Endothelial cell of umbilical vein (primary cell): ENCODE results near the gene MACROD2. TPM values are rescaled to one million over a fixed set of nuclear protein-coding genes. Genes with fewer than 3 reads are reported as not detected.

Experiments
- BruUV-seq: library from RNA; stranded (reverse); fragments of 400-500 nt; replicated peaks from 2 replicates; lab custom pipeline; 2021; lab: Mats Ljungman, UMichigan
- CTCF ChIA-PET: fragments of 300-600, 350-600 bp; sonication (Branson Sonifier 250); formaldehyde crosslinking; loops from one replicate; lab custom pipeline; 2021; ENCODE audit warnings: antibody characterized with exemption, inconsistent platforms; lab: Charles Lee
- POLR2A ChIA-PET: fragments of 300-600, 350-600 bp; sonication (Branson Sonifier 250); formaldehyde crosslinking; loops from one replicate; lab custom pipeline; 2021; ENCODE audit warnings: antibody characterized with exemption, inconsistent platforms; lab: Charles Lee
- DNase-seq: peaks from one replicate; pipeline ENCODE4 v3.0.0-alpha.2; 2011; ENCODE audit warnings: low read depth, low spot score
- FAIRE-seq: peaks from 2 replicates; lab custom pipeline; 2011; peaks lifted over from hg19 to GRCh38; lab: Jason Lieb, UNC
- H2AFZ ChIP-seq: 2 replicates; pipeline ENCODE4 v1.6.0; 2012; ENCODE audit warnings: low read depth, low read length, control low read depth, inconsistent platforms
- H3K27ac ChIP-seq: 2 replicates; pipeline ENCODE4 v1.5.1; 2011; ENCODE audit warnings: low read depth, mild to moderate bottlenecking, control low read depth, low read length, moderate library complexity; ENCODE audit not compliant: insufficient read depth
- H3K27me3 ChIP-seq, 2 experiments: 2 replicates each; pipeline versions ENCODE4 v1.6.0 to v1.6.1; 2011; ENCODE audit warnings: low read length in 2 of 2, mixed read lengths in 1 of 2; ENCODE audit not compliant: control insufficient read depth in 2 of 2, insufficient read depth in 2 of 2
- H3K36me3 ChIP-seq, 2 experiments: 2 replicates in 1 of 2; 3 replicates in 1 of 2; pipeline ENCODE4 v1.5.1; 2011; ENCODE audit warnings: low read length in 2 of 2, mild to moderate bottlenecking in 1 of 2, moderate library complexity in 1 of 2; ENCODE audit not compliant: control insufficient read depth in 2 of 2, insufficient read depth in 2 of 2; ENCODE audit errors: extremely low read depth in 1 of 2
- H3K4me1 ChIP-seq: 3 replicates; pipeline ENCODE4 v1.5.1; 2011; ENCODE audit warnings: mild to moderate bottlenecking, low read length; ENCODE audit not compliant: control insufficient read depth, insufficient read depth; ENCODE audit errors: extremely low read depth
- H3K4me2 ChIP-seq: 2 replicates; pipeline ENCODE4 v1.6.1; 2011; ENCODE audit warnings: low read length, control low read depth, mixed read lengths; ENCODE audit not compliant: insufficient read depth
- H3K4me3 ChIP-seq, 3 experiments: fragments of 200-600 bp in 1 of 3; sonication (generic), shearing (Covaris generic) in 1 of 3; replicated peaks in 1 of 3; 2 replicates each; pipeline ENCODE4 v1.5.1; 2011 to 2016; ENCODE audit warnings: control low read depth in 3 of 3, low read length in 3 of 3, mild to moderate bottlenecking in 2 of 3, inconsistent platforms in 1 of 3, low read depth in 1 of 3, moderate library complexity in 1 of 3; ENCODE audit not compliant: insufficient read depth in 1 of 3
- H3K79me2 ChIP-seq: 2 replicates; pipeline ENCODE4 v1.6.0; 2012; ENCODE audit warnings: low read length, inconsistent platforms; ENCODE audit not compliant: control insufficient read depth, insufficient read depth
- H3K9ac ChIP-seq: replicated peaks from 2 replicates; pipeline ENCODE3; 2011; ENCODE audit warnings: low read length, control low read depth; ENCODE audit not compliant: insufficient read depth; ENCODE audit errors: extremely low read depth
- H3K9me1 ChIP-seq: replicated peaks from 3 replicates; pipeline ENCODE4 v1.6.0; 2011; ENCODE audit warnings: mild to moderate bottlenecking, low read length; ENCODE audit not compliant: control insufficient read depth, insufficient read depth; ENCODE audit errors: extremely low read depth
- H3K9me3 ChIP-seq: replicated peaks from 2 replicates; pipeline ENCODE4 v1.5.1; 2012; ENCODE audit warnings: low read length, inconsistent platforms; ENCODE audit not compliant: control insufficient read depth, insufficient read depth
- H4K20me1 ChIP-seq: replicated peaks from 2 replicates; pipeline ENCODE3; 2011; ENCODE audit warnings: mild to moderate bottlenecking, low read length; ENCODE audit not compliant: control insufficient read depth, insufficient read depth; ENCODE audit errors: extremely low read depth
- EZH2 ChIP-seq: IDR thresholded peaks from 2 replicates; pipeline ENCODE4 v1.6.1; 2012; ENCODE audit warnings: borderline replicate concordance, low read depth, mild to moderate bottlenecking, moderate library complexity, low read length, inconsistent platforms; ENCODE audit not compliant: severe bottlenecking
- FOS ChIP-seq: IDR thresholded peaks from 2 replicates; pipeline ENCODE4 v1.6.1; 2011; ENCODE audit warnings: mild to moderate bottlenecking, low read length, moderate library complexity, borderline replicate concordance; ENCODE audit not compliant: insufficient read depth
- GATA2 ChIP-seq: IDR thresholded peaks from 2 replicates; pipeline ENCODE4 v1.7.0; 2011; ENCODE audit warnings: low read depth, mild to moderate bottlenecking, moderate library complexity, mixed read lengths, low read length; ENCODE audit not compliant: insufficient read length, insufficient read depth
- JUN ChIP-seq: IDR thresholded peaks from 2 replicates; pipeline ENCODE4 v1.6.1; 2011; ENCODE audit warnings: borderline replicate concordance, low read depth; ENCODE audit not compliant: insufficient read length, insufficient read depth
- MYC ChIP-seq: IDR thresholded peaks from one replicate; pipeline ENCODE4 v1.6.1; 2011; ENCODE audit warnings: mild to moderate bottlenecking, low read depth, low read length
- POLR2A ChIP-seq: IDR thresholded peaks from 2 replicates; pipeline ENCODE4 v1.6.1; 2012; ENCODE audit warnings: low read depth, mild to moderate bottlenecking, control low read depth, low read length
- POLR2AphosphoS5 ChIP-seq: IDR thresholded peaks from 2 replicates; pipeline ENCODE4 v1.6.1; 2012; ENCODE audit warnings: low read depth, mild to moderate bottlenecking, control low read depth, low read length, moderate library complexity; ENCODE audit not compliant: insufficient read depth
- dilution Hi-C: fragments of 300-500 bp; cut with MboI; formaldehyde crosslinking; loops from one replicate; pipeline ENCODE4 v1.15.0; 2019; ENCODE audit warnings: low sequenced_read_pairs; ENCODE audit not compliant: extremely low pct_ligation_motif_present
- intact Hi-C: fragments of 100-400 bp; cut with micrococcal nuclease; formaldehyde crosslinking; loops from one replicate; pipeline ENCODE4 v1.10.0; 2022
- polyA plus RNA-seq, 4 experiments: library from polyadenylated mRNA; depleted of rRNA in 3 of 4; stranded (reverse) in 3 of 4; unstranded in 1 of 4; fragments of >200 nt; gene quantifications; 2 replicates each; pipeline versions ENCODE4 v1.2.1 to v1.2.3, GENCODE V29; 2011 to 2012; ENCODE audit warnings: missing spikeins in 1 of 4
- total RNA-seq: library from RNA; stranded (reverse); gene quantifications from 2 replicates; pipeline ENCODE4 v1.2.3, GENCODE V29; 2021
- TF ChIP-seq, protein P1 (sequence below), 2 donors: IDR thresholded peaks; 1 replicate in 1 of 2; 2 replicates in 1 of 2; pipeline ENCODE4 v1.5.1; 2011; ENCODE audit warnings: low read length in 2 of 2, mild to moderate bottlenecking in 2 of 2, moderate library complexity in 2 of 2, control low read depth in 1 of 2, inconsistent platforms in 1 of 2, low read depth in 1 of 2; ENCODE audit not compliant: insufficient read depth in 1 of 2; ENCODE audit errors: extremely low read depth in 1 of 2
- TF ChIP-seq, protein P2 (sequence below): IDR thresholded peaks from 2 replicates; pipeline ENCODE4 v1.6.1; 2011; ENCODE audit not compliant: insufficient read depth, insufficient read length

The MACROD2 gene
- total and polyA plus RNA-seq, 2 donors (not counting 3 experiments of a cell fraction or from before 2014, with no cell fraction given): 0.11 to 0.73 TPM

DNA sequence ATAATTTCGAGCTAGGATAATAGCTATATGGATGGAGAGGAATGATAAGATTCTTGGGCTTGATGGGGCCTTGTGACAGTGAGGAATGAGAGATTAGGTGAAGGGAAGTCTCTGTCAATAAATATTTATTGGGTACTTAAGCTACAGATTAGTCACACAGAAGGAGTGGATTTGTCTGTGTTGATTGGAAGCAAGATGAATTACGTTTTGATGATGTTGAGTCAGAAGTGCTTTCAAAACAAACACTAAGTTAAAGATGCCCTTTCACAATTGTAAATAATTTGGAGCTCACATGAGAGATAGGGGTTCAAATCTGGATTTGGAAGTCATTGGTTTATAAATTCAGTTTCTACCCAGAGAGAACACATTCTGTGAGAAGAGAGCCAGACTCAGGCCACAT lies 1743.7 kb downstream of the MACROD2 start:
- intact Hi-C loops: no loop called here

More for the DNA sequence above, 1743.7 kb downstream of the MACROD2 start:
- Histone ChIP-seq H3K36me3 (no peaks in the 10 kb centered on the region), H3K9ac (no peak overlapping the region), H3K27me3 (no peaks in the 10 kb centered on the region), H3K4me2 (no peak overlapping the region), H3K27ac (no peak overlapping the region), H3K4me1 (no peaks in the 10 kb centered on the region), H3K4me3 (no peak overlapping the region), H4K20me1 (no peaks in the 10 kb centered on the region), H3K79me2 (no peaks in the 10 kb centered on the region), H2AFZ (no peak overlapping the region), H3K9me1 (no peaks in the 10 kb centered on the region), H3K9me3 (no peaks in the 10 kb centered on the region)
- BruUV-seq: no TSS peak
- ChIA-PET CTCF (no interaction called here), POLR2A (no interaction called here)
- DNase-seq (no peak), FAIRE-seq (no peak)
- TF ChIP-seq POLR2A: no peak
- no peak for TF ChIP-seq JUN
- TF ChIP-seq, protein P1, sequence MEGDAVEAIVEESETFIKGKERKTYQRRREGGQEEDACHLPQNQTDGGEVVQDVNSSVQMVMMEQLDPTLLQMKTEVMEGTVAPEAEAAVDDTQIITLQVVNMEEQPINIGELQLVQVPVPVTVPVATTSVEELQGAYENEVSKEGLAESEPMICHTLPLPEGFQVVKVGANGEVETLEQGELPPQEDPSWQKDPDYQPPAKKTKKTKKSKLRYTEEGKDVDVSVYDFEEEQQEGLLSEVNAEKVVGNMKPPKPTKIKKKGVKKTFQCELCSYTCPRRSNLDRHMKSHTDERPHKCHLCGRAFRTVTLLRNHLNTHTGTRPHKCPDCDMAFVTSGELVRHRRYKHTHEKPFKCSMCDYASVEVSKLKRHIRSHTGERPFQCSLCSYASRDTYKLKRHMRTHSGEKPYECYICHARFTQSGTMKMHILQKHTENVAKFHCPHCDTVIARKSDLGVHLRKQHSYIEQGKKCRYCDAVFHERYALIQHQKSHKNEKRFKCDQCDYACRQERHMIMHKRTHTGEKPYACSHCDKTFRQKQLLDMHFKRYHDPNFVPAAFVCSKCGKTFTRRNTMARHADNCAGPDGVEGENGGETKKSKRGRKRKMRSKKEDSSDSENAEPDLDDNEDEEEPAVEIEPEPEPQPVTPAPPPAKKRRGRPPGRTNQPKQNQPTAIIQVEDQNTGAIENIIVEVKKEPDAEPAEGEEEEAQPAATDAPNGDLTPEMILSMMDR (IDR thresholded peaks at IDR 0.05; ENCODE audit: extremely low read depth in 1 of 2, insufficient read depth in 1 of 2, low read depth in 1 of 2, low read length in 2 of 2): no peak
- no peak for TF ChIP-seq MYC
- no peak for TF ChIP-seq POLR2AphosphoS5
- no peak for TF ChIP-seq GATA2
- no peak for TF ChIP-seq EZH2
- no peak for TF ChIP-seq FOS
- TF ChIP-seq, protein P2, sequence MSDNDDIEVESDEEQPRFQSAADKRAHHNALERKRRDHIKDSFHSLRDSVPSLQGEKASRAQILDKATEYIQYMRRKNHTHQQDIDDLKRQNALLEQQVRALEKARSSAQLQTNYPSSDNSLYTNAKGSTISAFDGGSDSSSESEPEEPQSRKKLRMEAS: no peak
- dilution Hi-C loops: no loop called here
